ENCODE results near the gene SLC26A2. TPM values are rescaled to one million over a fixed set of nuclear protein-coding genes. Genes with fewer than 3 reads are reported as not detected.

SLC26A2 gene
- 16.3 TPM for total RNA-seq

- FAIRE-seq: peak; percentile 30
- peak; percentile 91 to 95 for DNase-seq (ENCODE audit: low spot score in 2 of 2)
These were observed at the start of gene SLC26A2 for GRCh38 chr5:149960272-149961185. Gene SLC26A2 (plus strand): TSS chr5:149960758. CDS start chr5:149977653, 16,895 bp downstream.

GRCh38 chr5:149911031-149911430 is 49.5 kb upstream of the SLC26A2 start:
- no peak for FAIRE-seq
- no peak for DNase-seq (ENCODE audit: low spot score in 2 of 2)

GRCh38 chr5:149912226-149912871 is 48.2 kb upstream of the SLC26A2 start:
- DNase-seq (ENCODE audit: low spot score in 2 of 2) (no peak), FAIRE-seq (no peak)

- FAIRE-seq (no peak), DNase-seq (ENCODE audit: low spot score in 2 of 2) (no peak)
These were observed 46.8 kb upstream of the SLC26A2 start for GRCh38 chr5:149913436-149914419.

- FAIRE-seq (no peak), DNase-seq (ENCODE audit: low spot score in 2 of 2) (no peak)
These were observed 44.9 kb upstream of the SLC26A2 start for GRCh38 chr5:149915392-149916260.

- FAIRE-seq (no peak), DNase-seq (ENCODE audit: low spot score in 2 of 2) (no peak)
These were observed 44.1 kb upstream of the SLC26A2 start for GRCh38 chr5:149916334-149917072.

- no peak for FAIRE-seq
These were observed 43.4 kb upstream of the SLC26A2 start for GRCh38 chr5:149917073-149917676.

GRCh38 chr5:149921597-149921996 is 39.0 kb upstream of the SLC26A2 start:
- no peak for FAIRE-seq
- DNase-seq (ENCODE audit: low spot score in 2 of 2): no peak

More at GRCh38 chr5:149917073-149917676, 43.4 kb upstream of the SLC26A2 start:
- DNase-seq (ENCODE audit: low spot score in 2 of 2): no peak

- DNase-seq (ENCODE audit: low spot score in 2 of 2): no peak
- no peak for FAIRE-seq
These were observed 37.6 kb upstream of the SLC26A2 start for GRCh38 chr5:149922950-149923349.

- FAIRE-seq (no peak), DNase-seq (ENCODE audit: low spot score in 2 of 2) (no peak)
These were observed 36.1 kb upstream of the SLC26A2 start for GRCh38 chr5:149924486-149924885.

- DNase-seq (ENCODE audit: low spot score in 2 of 2) (no peak), FAIRE-seq (no peak)
These were observed 30.4 kb upstream of the SLC26A2 start for GRCh38 chr5:149930043-149930748.

GRCh38 chr5:149930749-149931574 is 29.6 kb upstream of the SLC26A2 start:
- FAIRE-seq (no peak), DNase-seq (ENCODE audit: low spot score in 2 of 2) (no peak)

- no peak for FAIRE-seq
- DNase-seq (ENCODE audit: low spot score in 2 of 2): no peak
These were observed 28.5 kb upstream of the SLC26A2 start for GRCh38 chr5:149931992-149932436.

- no peak for FAIRE-seq
- DNase-seq (ENCODE audit: low spot score in 2 of 2): no peak
These were observed 27.9 kb upstream of the SLC26A2 start for GRCh38 chr5:149932445-149933350.

GRCh38 chr5:149935431-149935901 is 25.1 kb upstream of the SLC26A2 start:
- FAIRE-seq (no peak), DNase-seq (ENCODE audit: low spot score in 2 of 2) (no peak)
